Fibroblast of mammary gland (primary cell): ENCODE data around the gene BTK.

Experiments
- DNase-seq: peaks from one replicate; pipeline ENCODE4 v3.0.0-alpha.2; 2010; ENCODE audit warnings: low read depth
- H3K4me3 ChIP-seq: 2 replicates; pipeline ENCODE4 v1.5.1; 2011; ENCODE audit warnings: low read depth, mild to moderate bottlenecking, low read length, moderate library complexity; ENCODE audit not compliant: control insufficient read depth
- CTCF ChIP-seq: conservative IDR thresholded peaks from 2 replicates; pipeline ENCODE4 v1.5.1; 2011; ENCODE audit warnings: low read depth, low read length, inconsistent platforms; ENCODE audit not compliant: control insufficient read depth, insufficient read depth

The BTK gene

GRCh38 chrX:101417190-101417589 is 31.2 kb upstream of the BTK start:
- TF ChIP-seq CTCF = no peak
- no peak for DNase-seq
- H3K4me3 ChIP-seq = no peak overlapping the region

GRCh38 chrX:101416691-101417090 is 30.7 kb upstream of the BTK start:
- no peak for DNase-seq
- H3K4me3 ChIP-seq = no peak overlapping the region
- TF ChIP-seq CTCF = no peak

- TF ChIP-seq CTCF = peak; percentile 84
- peak; percentile 89 for DNase-seq
- H3K4me3 ChIP-seq = no peak overlapping the region
Observed at GRCh38 chrX:101415180-101416145, 29.5 kb upstream of the BTK start.

GRCh38 chrX:101411984-101412383 is 26.0 kb upstream of the BTK start:
- DNase-seq = no peak
- TF ChIP-seq CTCF = no peak
- no peak overlapping the region for H3K4me3 ChIP-seq

GRCh38 chrX:101410461-101410860 is 24.5 kb upstream of the BTK start:
- no peak for TF ChIP-seq CTCF
- peak overlapping the region; percentile 11 for H3K4me3 ChIP-seq
- no peak for DNase-seq

- DNase-seq = no peak
- H3K4me3 ChIP-seq = peak overlapping the region; percentile 78
- no peak for TF ChIP-seq CTCF
Observed at GRCh38 chrX:101409043-101409442, 23.1 kb upstream of the BTK start.
